ENCODE data around the gene AUTS2. TPM values are rescaled to one million over a fixed set of nuclear protein-coding genes. Genes with fewer than 3 reads are reported as not detected.

AUTS2 gene
- total and polyA plus RNA-seq, 2 of the 8 experiments (the other 6 are each of a cell fraction or from before 2014, with no cell fraction given): 25.9 to 101 TPM

- no peak for TF ChIP-seq POLR2A (IDR thresholded peaks at IDR 0.05; ENCODE audit: control extremely low read depth in 1 of 2, low read depth in 2 of 2, low read length in 2 of 2)
- TF ChIP-seq YY1 (IDR thresholded peaks at IDR 0.05; ENCODE audit: low read depth, low read length): no peak
- TF ChIP-seq BCL11A (IDR thresholded peaks at IDR 0.05; ENCODE audit: low read depth in 2 of 2, low read length in 2 of 2): no peak
- no peak for TF ChIP-seq SAP30 (IDR thresholded peaks at IDR 0.05; ENCODE audit: insufficient read depth, insufficient replicate concordance, low read length)
- no peak for TF ChIP-seq CBX8 (IDR thresholded peaks at IDR 0.05; ENCODE audit: borderline replicate concordance, low read depth, low read length)
- no peak for TF ChIP-seq HDAC2 (IDR thresholded peaks at IDR 0.05; ENCODE audit: borderline replicate concordance in 1 of 2, low read depth in 2 of 2, low read length in 2 of 2)
- TF ChIP-seq RBBP5 (IDR thresholded peaks at IDR 0.05; ENCODE audit: borderline replicate concordance, low read depth, low read length): no peak
- no peak for TF ChIP-seq SP1 (IDR thresholded peaks at IDR 0.05; ENCODE audit: low read depth, low read length)
- TF ChIP-seq EGR1 (IDR thresholded peaks at IDR 0.05; ENCODE audit: borderline replicate concordance, low read depth, low read length): no peak
- TF ChIP-seq PHF8 (conservative IDR thresholded peaks at IDR 0.05; ENCODE audit: low read depth, low read length): no peak
Measured at GRCh38 chr7:70670288-70670687, 1072.0 kb downstream of the AUTS2 start (continued).
